Measurements from ENCODE around the gene ZNF324B. TPM values are rescaled to one million over a fixed set of nuclear protein-coding genes. Genes with fewer than 3 reads are reported as not detected.
"Not testable (repeated sequence)": the region's sequence is repeated elsewhere in the genome, so short reads cannot be mapped to it uniquely, and the experiment has no call there.

The ZNF324B gene
- total RNA-seq, 1 donor from 2014 or later, result 3.1 TPM

DNA sequence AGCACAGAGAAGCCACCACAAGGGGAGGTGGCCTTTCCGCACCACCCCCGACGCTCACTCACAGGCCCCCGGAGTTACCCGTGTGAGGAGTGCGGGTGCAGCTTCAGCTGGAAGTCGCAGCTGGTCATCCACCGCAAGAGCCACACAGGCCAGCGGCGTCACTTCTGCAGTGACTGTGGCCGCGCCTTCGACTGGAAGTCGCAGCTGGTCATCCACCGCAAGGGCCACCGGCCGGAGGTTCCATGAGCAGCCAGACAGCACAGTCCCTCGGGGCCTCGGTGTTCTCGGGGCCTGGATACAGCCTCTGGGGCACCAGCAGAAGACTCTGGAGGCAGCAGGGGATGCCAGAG is 29.0 kb downstream of the ZNF324B start:
- no peak overlapping the region for H3K4me3 ChIP-seq
- intact Hi-C loops (cut with micrococcal nuclease), result no loop called here
- H3K36me3 ChIP-seq, result peaks cover 24% of the 10 kb centered on the region
- no peaks in the 10 kb centered on the region for H3K9me3 ChIP-seq (replicated peaks)
- TF ChIP-seq, protein P1, sequence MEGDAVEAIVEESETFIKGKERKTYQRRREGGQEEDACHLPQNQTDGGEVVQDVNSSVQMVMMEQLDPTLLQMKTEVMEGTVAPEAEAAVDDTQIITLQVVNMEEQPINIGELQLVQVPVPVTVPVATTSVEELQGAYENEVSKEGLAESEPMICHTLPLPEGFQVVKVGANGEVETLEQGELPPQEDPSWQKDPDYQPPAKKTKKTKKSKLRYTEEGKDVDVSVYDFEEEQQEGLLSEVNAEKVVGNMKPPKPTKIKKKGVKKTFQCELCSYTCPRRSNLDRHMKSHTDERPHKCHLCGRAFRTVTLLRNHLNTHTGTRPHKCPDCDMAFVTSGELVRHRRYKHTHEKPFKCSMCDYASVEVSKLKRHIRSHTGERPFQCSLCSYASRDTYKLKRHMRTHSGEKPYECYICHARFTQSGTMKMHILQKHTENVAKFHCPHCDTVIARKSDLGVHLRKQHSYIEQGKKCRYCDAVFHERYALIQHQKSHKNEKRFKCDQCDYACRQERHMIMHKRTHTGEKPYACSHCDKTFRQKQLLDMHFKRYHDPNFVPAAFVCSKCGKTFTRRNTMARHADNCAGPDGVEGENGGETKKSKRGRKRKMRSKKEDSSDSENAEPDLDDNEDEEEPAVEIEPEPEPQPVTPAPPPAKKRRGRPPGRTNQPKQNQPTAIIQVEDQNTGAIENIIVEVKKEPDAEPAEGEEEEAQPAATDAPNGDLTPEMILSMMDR (IDR thresholded peaks at IDR 0.05; ENCODE audit: borderline replicate concordance), result no peak
- no peaks in the 10 kb centered on the region for H3K27me3 ChIP-seq (ENCODE audit: low read depth)
- DNase-seq, result no peak
- no peak overlapping the region for H3K27ac ChIP-seq (replicated peaks)
- peaks cover 15% of the 10 kb centered on the region for H3K4me1 ChIP-seq

DNA sequence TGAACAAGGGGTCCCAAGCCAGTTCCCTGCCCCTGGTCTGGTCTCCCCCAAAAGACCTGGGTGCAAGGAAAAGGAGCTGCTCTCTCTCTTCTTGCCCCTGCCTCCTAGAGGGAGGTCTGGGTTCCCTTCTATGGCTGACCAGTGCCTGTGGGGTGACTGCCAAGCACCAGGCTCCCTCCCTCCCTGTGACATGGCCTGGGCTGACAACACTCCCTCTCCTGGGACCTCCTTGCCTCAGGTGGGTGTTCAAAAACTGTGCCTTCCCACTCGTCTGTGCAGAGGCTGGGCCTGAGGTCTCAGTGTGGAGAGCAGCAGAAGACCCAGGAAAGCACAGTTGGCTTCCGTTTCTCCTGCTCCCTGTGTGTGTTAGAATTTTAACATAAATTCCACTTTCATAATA is 29.4 kb downstream of the ZNF324B start:
- H3K4me1 ChIP-seq, result peaks cover 12% of the 10 kb centered on the region
- TF ChIP-seq, protein P1 (IDR thresholded peaks at IDR 0.05; ENCODE audit: borderline replicate concordance), result no peak
- no peaks in the 10 kb centered on the region for H3K9me3 ChIP-seq (replicated peaks)
- no peaks in the 10 kb centered on the region for H3K27me3 ChIP-seq (ENCODE audit: low read depth)
- H3K36me3 ChIP-seq, result peaks cover 24% of the 10 kb centered on the region
- no peak overlapping the region for H3K27ac ChIP-seq (replicated peaks)
- intact Hi-C loops (cut with micrococcal nuclease), result no loop called here
- no peak overlapping the region for H3K4me3 ChIP-seq
- no peak for DNase-seq

- H3K27me3 ChIP-seq (ENCODE audit: low read depth), result no peaks in the 10 kb centered on the region
- no peak overlapping the region for H3K4me3 ChIP-seq
- no peak overlapping the region for H3K27ac ChIP-seq (replicated peaks)
- peaks cover under 1% of the 10 kb centered on the region for H3K4me1 ChIP-seq
- DNase-seq, result no peak
- intact Hi-C loops (cut with micrococcal nuclease), result no loop called here
- peaks cover 24% of the 10 kb centered on the region for H3K36me3 ChIP-seq
- H3K9me3 ChIP-seq (replicated peaks), result no peaks in the 10 kb centered on the region
- TF ChIP-seq, protein P1 (IDR thresholded peaks at IDR 0.05; ENCODE audit: borderline replicate concordance), result no peak
Measured at GRCh38 chr19:58482372-58482771, 30.9 kb downstream of the ZNF324B start.

GRCh38 chr19:58483776-58484175 is 32.4 kb downstream of the ZNF324B start:
- Histone ChIP-seq H3K4me1 (no peaks in the 10 kb centered on the region), H3K27ac (replicated peaks) (no peak overlapping the region)
- no peak for DNase-seq

DNA sequence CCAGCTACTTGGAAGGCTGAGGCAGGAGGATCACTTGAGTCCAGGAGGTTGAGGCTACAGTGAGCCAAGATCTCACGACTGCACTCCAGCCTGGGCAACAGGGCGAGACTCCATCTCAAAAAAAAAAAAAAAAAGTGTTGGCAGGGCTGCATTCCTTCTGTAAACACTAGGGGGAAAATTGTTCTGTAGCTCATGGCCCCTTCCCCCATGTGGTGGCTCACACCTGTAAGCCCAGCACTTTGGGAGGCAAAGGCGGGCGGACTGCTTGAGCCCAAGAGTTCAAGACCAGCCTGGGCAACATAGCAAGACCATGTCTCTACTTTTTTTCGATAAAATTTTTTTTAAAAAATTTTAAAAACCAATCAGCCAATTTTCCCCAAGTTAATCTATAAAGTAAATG is 32.9 kb downstream of the ZNF324B start:
- H3K36me3 ChIP-seq, result peaks cover 17% of the 10 kb centered on the region
- H3K27me3 ChIP-seq (ENCODE audit: low read depth); H3K4me1 ChIP-seq; H3K27ac ChIP-seq (replicated peaks); DNase-seq; H3K4me3 ChIP-seq; intact Hi-C loops (cut with micrococcal nuclease); H3K9me3 ChIP-seq (replicated peaks): not testable (repeated sequence)

More at GRCh38 chr19:58483776-58484175, 32.4 kb downstream of the ZNF324B start:
- Histone ChIP-seq H3K9me3 (replicated peaks) (no peaks in the 10 kb centered on the region), H3K36me3 (peaks cover 20% of the 10 kb centered on the region), H3K27me3 (ENCODE audit: low read depth) (no peaks in the 10 kb centered on the region), H3K4me3 (no peak overlapping the region)
- TF ChIP-seq, protein P1 (IDR thresholded peaks at IDR 0.05; ENCODE audit: borderline replicate concordance), result no peak
- intact Hi-C loops (cut with micrococcal nuclease), result no loop called here

GRCh38 chr19:58491393-58491792 is 40.0 kb downstream of the ZNF324B start:
- TF ChIP-seq, protein P1 (IDR thresholded peaks at IDR 0.05; ENCODE audit: borderline replicate concordance), result no peak
- H3K27me3 ChIP-seq (ENCODE audit: low read depth), result no peaks in the 10 kb centered on the region
- no peak overlapping the region for H3K4me3 ChIP-seq

More at GRCh38 chr19:58491393-58491792, 40.0 kb downstream of the ZNF324B start:
- DNase-seq, result no peak
- Histone ChIP-seq H3K4me1 (no peaks in the 10 kb centered on the region), H3K36me3 (no peaks in the 10 kb centered on the region), H3K9me3 (replicated peaks) (no peaks in the 10 kb centered on the region), H3K27ac (replicated peaks) (no peak overlapping the region)
- intact Hi-C loops (cut with micrococcal nuclease), result no loop called here
